ENCODE measurements around the gene IQCM. TPM values are rescaled to one million over a fixed set of nuclear protein-coding genes. Genes with fewer than 3 reads are reported as not detected.

The IQCM gene
- total RNA-seq, 1 donor from 2014 or later, result not detected

DNA sequence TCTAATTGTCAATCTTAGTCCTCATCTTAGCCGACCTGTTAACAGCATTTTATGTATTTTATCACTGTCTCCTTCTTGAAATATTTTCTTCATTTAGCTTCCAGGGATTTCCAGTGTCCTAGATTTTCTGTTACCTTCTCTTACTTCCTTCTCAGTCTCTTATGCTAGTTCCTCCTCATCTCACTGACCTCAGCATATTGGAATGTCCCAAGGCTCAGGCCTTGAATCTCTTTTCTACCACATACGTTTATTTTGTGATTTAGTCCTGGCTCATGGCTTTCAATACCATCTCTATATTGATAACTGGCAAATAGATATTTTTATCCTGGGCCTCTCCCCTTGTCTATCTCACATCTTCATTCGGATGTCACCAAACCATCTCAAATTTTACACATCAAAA, 61.1 kb downstream of the IQCM start:
- DNase-seq (ENCODE audit: low read depth), result peak; percentile 32
- TF ChIP-seq, protein P1, sequence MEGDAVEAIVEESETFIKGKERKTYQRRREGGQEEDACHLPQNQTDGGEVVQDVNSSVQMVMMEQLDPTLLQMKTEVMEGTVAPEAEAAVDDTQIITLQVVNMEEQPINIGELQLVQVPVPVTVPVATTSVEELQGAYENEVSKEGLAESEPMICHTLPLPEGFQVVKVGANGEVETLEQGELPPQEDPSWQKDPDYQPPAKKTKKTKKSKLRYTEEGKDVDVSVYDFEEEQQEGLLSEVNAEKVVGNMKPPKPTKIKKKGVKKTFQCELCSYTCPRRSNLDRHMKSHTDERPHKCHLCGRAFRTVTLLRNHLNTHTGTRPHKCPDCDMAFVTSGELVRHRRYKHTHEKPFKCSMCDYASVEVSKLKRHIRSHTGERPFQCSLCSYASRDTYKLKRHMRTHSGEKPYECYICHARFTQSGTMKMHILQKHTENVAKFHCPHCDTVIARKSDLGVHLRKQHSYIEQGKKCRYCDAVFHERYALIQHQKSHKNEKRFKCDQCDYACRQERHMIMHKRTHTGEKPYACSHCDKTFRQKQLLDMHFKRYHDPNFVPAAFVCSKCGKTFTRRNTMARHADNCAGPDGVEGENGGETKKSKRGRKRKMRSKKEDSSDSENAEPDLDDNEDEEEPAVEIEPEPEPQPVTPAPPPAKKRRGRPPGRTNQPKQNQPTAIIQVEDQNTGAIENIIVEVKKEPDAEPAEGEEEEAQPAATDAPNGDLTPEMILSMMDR (conservative IDR thresholded peaks at IDR 0.05; ENCODE audit: low read depth, low read length), result no peak
- H3K4me3 ChIP-seq (ENCODE audit: low read depth, low read length), result no peak overlapping the region

DNA sequence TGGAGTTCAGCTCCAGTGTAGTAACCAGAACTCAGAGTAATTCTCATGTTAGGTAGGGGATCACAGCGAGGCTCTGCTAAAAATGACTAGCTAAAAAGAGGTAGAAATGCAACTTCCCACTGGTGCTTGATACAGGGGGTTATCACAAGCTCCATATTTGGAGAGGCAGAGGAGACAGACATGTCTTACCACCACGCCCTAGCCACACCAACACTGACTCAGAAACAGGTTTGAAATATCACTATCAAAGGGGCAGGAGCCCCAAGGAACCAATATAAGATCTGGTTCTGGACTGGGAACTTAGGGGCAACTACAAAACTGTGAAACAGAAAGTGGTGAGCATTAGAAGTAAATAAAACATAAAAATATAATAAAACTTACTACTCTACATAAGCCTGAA, 62.9 kb downstream of the IQCM start:
- DNase-seq (ENCODE audit: low read depth), result no peak
- no peak overlapping the region for H3K4me3 ChIP-seq (ENCODE audit: low read depth, low read length)
- TF ChIP-seq, protein P1 (conservative IDR thresholded peaks at IDR 0.05; ENCODE audit: low read depth, low read length), result no peak

DNA sequence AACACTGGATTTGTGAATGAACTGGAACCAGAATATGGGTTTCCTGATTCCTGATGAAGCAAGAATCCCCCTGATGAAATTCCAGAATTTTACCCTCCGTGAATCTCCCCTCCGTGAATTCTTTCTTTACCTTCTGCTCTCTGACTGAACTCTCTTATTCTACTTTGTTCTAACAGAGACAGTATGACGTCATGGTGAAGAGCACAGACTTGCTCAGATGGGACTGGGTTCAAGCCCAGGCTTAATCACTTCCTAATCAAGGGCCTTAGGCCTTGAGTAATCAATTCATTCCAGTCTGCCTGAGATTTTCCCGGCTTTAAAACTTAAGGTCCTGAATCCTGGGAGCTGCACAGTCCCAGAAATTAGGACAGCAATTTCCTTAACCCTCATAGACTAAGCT, 64.5 kb downstream of the IQCM start:
- no peak for DNase-seq (ENCODE audit: low read depth)
- TF ChIP-seq, protein P1 (conservative IDR thresholded peaks at IDR 0.05; ENCODE audit: low read depth, low read length), result no peak
- no peak overlapping the region for H3K4me3 ChIP-seq (ENCODE audit: low read depth, low read length)

DNA sequence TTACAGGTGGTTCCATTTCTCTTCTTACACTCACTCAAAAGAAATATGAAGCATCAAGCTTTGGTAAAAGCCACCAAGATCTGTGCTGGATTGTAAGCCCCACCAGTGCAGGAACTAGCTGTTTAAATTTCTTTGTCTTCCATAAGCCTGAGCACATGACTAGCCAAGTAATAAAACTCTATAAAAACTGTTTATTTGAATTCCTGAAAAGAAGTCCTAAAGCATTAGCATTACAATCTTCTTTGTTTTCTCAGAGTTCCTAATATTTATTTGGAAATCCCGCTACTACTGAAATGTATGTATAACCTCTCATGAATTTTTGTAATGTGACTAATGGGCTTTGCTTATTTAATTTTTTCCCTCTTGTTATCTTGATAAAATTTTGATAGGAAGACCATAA, 65.9 kb downstream of the IQCM start:
- TF ChIP-seq, protein P1 (conservative IDR thresholded peaks at IDR 0.05; ENCODE audit: low read depth, low read length), result no peak
- H3K4me3 ChIP-seq (ENCODE audit: low read depth, low read length), result no peak overlapping the region
- no peak for DNase-seq (ENCODE audit: low read depth)

DNA sequence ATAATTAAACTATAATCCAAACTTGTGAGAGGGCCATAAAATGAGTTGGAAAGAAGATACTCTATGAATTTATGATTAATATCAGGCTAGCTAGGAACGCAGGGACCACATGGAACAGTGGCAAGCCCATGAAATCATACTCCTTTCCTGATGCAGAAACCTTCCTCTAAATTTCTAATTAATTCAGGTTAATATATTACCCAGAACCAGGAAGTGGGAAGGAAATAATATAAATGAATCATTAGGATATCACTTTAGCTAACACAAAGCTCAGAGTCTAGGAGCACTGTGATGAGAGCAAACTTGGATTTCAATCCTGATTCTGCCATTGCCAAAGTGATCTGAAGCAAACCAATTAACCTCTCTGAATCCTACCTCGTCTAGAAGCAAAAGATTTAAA, 68.0 kb downstream of the IQCM start:
- no peak overlapping the region for H3K4me3 ChIP-seq (ENCODE audit: low read depth, low read length)
- DNase-seq (ENCODE audit: low read depth), result no peak
- TF ChIP-seq, protein P1 (conservative IDR thresholded peaks at IDR 0.05; ENCODE audit: low read depth, low read length), result no peak

DNA sequence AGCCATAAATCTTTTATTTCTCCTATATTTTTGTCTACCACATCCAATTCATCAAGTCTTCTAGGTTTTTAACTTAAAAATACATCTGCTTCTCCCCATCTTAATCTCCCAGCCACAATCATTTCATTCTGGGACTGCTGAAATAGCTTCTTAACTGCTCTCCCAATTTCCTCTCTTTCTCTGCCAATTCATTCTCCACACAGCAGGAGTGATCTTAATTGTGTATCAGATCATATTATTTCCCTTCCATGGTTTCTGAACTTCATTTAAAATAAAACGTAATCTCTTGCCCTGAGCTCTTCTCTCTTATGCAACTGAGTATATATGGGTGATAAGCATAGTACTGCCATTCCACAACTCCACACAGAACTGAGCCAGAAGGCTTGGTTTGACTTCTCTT, 69.4 kb downstream of the IQCM start:
- DNase-seq (ENCODE audit: low read depth), result no peak
- H3K4me3 ChIP-seq (ENCODE audit: low read depth, low read length), result no peak overlapping the region
- TF ChIP-seq, protein P1 (conservative IDR thresholded peaks at IDR 0.05; ENCODE audit: low read depth, low read length), result no peak

DNA sequence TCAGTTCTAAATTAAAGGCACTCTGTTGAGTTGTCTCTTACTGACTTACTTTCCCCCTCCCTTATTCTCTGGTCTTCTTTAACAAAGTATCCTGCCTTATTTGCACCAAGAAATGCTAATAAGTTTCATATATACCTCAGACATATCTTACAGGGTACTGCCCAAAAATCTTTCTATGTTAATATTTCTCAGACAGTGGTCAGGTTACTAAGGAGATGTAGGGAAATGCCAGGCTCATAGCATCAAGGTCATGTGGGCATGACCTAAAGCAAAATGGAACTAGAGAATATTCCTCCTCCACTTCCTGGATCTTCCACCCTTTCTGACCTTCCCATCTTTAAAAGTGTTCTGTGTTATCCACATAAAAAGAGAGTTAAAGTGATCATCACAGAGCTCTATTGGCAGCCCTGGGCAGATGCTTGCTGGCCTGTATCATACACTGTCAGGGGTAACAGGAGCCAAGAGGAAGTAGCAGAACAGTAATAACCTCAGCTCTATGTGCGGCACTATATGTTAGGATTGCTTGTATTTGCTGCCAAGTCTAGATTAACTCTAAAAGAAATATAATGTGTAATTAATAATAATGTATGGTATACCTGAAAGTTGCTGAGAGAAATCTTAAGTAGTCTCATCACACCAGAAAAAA, 74.3 kb downstream of the IQCM start:
- TF ChIP-seq, protein P1 (conservative IDR thresholded peaks at IDR 0.05; ENCODE audit: low read depth, low read length), result no peak
- DNase-seq (ENCODE audit: low read depth), result no peak
- H3K4me3 ChIP-seq (ENCODE audit: low read depth, low read length), result no peak overlapping the region

Measured in epithelial cell of proximal tubule (primary cell).